Testis (tissue), 3 donors: ENCODE results near the gene RPL28. TPM values are rescaled to one million over a fixed set of nuclear protein-coding genes. Genes with fewer than 3 reads are reported as not detected.

Experiments used
- DNase-seq: peaks from one replicate; pipeline ENCODE4 v3.0.0-alpha.2; 2019
- H3K27ac ChIP-seq, 2 donors: fragments of 200-600 bp; sonication (generic); one replicate each; pipeline ENCODE4 v1.5.1; 2019
- H3K27me3 ChIP-seq: fragments of 200-600 bp; sonication (generic); one replicate; pipeline ENCODE4 v1.5.1; 2019
- H3K36me3 ChIP-seq: fragments of 200-600 bp; sonication (generic); one replicate; pipeline ENCODE4 v1.5.1; 2017; ENCODE audit warnings: low read depth; ENCODE audit errors: missing control alignments
- H3K4me1 ChIP-seq: fragments of 200-600 bp; sonication (generic); one replicate; pipeline ENCODE4 v1.5.1; 2019
- H3K4me3 ChIP-seq, 2 donors: fragments of 200-600 bp; sonication (generic); one replicate each; pipeline ENCODE4 v1.5.1; 2017 to 2019
- H3K9me3 ChIP-seq: fragments of 200-600 bp; sonication (generic); one replicate; pipeline ENCODE4 v1.5.1; 2017
- POLR2A ChIP-seq: fragments of 450-650 bp; IDR thresholded peaks from one replicate; pipeline ENCODE4 v1.6.1; 2017; ENCODE audit warnings: antibody characterized with exemption, mild to moderate bottlenecking, moderate library complexity
- WGBS, 2 donors: methylation state at CpG; one replicate each; pipeline ENCODE4 v1.1.5; 2018; 5-methylcytosine and 5-hydroxymethylcytosine counted together
- intact Hi-C: fragments of 100-400 bp; cut with DNase I; formaldehyde crosslinking; loops from one replicate; pipeline ENCODE4 v1.15.1; 2023; ENCODE audit warnings: low total_unique reads
- polyA plus RNA-seq: library from polyadenylated mRNA; stranded (reverse); fragments of 350-450 nt; fragmentation: Illumina TruSeq; extraction: RNeasy Lipid Tissue Mini Kit (QIAGEN cat#74804); gene quantifications from one replicate; pipeline ENCODE4 v1.2.3, GENCODE V29; 2014; ENCODE audit warnings: low read depth, low replicate concordance; ENCODE audit not compliant: insufficient read depth
- total RNA-seq, 2 donors: library from RNA; depleted of rRNA; stranded (reverse); fragments of >200 nt; gene quantifications; one replicate each; pipeline ENCODE4 v1.2.3, GENCODE V29; 2016
- TF ChIP-seq, protein P1 (sequence below), 3 experiments: fragments of 450-650 bp in 2 of 3; fragments of 200-600 bp in 1 of 3; sonication (generic) in 1 of 3; IDR thresholded peaks; one replicate each; pipeline ENCODE4 v1.5.1; 2016 to 2019; ENCODE audit warnings: antibody characterized with exemption in 3 of 3, mild to moderate bottlenecking in 2 of 3, moderate library complexity in 1 of 3

The RPL28 gene
- total and polyA plus RNA-seq, 3 donors from 2014 or later, result 284 to 1,024 (median 624) TPM

- Histone ChIP-seq H3K27me3 (no peaks in the 10 kb centered on the region), H3K27ac (no peak overlapping the region), H3K4me3 (no peak overlapping the region), H3K36me3 (no peaks in the 10 kb centered on the region), H3K4me1 (peaks cover 15% of the 10 kb centered on the region), H3K9me3 (no peaks in the 10 kb centered on the region)
- intact Hi-C loops, result no loop called here
- DNase-seq, result no peak
- 87 to 88% methylated on average over 17 to 22 of the region's 22 CpGs for WGBS, 2 donors
- no peak for TF ChIP-seq POLR2A
- TF ChIP-seq, protein P1, sequence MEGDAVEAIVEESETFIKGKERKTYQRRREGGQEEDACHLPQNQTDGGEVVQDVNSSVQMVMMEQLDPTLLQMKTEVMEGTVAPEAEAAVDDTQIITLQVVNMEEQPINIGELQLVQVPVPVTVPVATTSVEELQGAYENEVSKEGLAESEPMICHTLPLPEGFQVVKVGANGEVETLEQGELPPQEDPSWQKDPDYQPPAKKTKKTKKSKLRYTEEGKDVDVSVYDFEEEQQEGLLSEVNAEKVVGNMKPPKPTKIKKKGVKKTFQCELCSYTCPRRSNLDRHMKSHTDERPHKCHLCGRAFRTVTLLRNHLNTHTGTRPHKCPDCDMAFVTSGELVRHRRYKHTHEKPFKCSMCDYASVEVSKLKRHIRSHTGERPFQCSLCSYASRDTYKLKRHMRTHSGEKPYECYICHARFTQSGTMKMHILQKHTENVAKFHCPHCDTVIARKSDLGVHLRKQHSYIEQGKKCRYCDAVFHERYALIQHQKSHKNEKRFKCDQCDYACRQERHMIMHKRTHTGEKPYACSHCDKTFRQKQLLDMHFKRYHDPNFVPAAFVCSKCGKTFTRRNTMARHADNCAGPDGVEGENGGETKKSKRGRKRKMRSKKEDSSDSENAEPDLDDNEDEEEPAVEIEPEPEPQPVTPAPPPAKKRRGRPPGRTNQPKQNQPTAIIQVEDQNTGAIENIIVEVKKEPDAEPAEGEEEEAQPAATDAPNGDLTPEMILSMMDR (IDR thresholded peaks at IDR 0.05), result no peak
Observed at GRCh38 chr19:55345101-55345817, 40.5 kb upstream of the RPL28 start.

GRCh38 chr19:55345818-55346724 is 39.7 kb upstream of the RPL28 start:
- Histone ChIP-seq H3K9me3 (no peaks in the 10 kb centered on the region), H3K4me1 (peaks cover 7% of the 10 kb centered on the region), H3K27ac (no peak overlapping the region), H3K4me3 (no peak overlapping the region), H3K36me3 (no peaks in the 10 kb centered on the region), H3K27me3 (no peaks in the 10 kb centered on the region)
- TF ChIP-seq POLR2A, result no peak
- TF ChIP-seq, protein P1 (IDR thresholded peaks at IDR 0.05), result no peak
- intact Hi-C loops, result no loop called here
- 80 to 87% methylated on average over 10 to 43 of the region's 43 CpGs for WGBS, 2 donors
- DNase-seq, result peak; percentile 33

- intact Hi-C loops, result no loop called here
- Histone ChIP-seq H3K9me3 (no peaks in the 10 kb centered on the region), H3K27me3 (no peaks in the 10 kb centered on the region), H3K4me3 (no peak overlapping the region), H3K36me3 (no peaks in the 10 kb centered on the region), H3K27ac (no peak overlapping the region), H3K4me1 (no peaks in the 10 kb centered on the region)
- TF ChIP-seq, protein P1 (IDR thresholded peaks at IDR 0.05), result no peak
- no peak for TF ChIP-seq POLR2A
- WGBS, 2 donors, result 86 to 94% methylated on average over 9 to 32 of the region's 41 CpGs
- DNase-seq, result no peak
Observed at GRCh38 chr19:55346725-55347441, 38.8 kb upstream of the RPL28 start.

DNA sequence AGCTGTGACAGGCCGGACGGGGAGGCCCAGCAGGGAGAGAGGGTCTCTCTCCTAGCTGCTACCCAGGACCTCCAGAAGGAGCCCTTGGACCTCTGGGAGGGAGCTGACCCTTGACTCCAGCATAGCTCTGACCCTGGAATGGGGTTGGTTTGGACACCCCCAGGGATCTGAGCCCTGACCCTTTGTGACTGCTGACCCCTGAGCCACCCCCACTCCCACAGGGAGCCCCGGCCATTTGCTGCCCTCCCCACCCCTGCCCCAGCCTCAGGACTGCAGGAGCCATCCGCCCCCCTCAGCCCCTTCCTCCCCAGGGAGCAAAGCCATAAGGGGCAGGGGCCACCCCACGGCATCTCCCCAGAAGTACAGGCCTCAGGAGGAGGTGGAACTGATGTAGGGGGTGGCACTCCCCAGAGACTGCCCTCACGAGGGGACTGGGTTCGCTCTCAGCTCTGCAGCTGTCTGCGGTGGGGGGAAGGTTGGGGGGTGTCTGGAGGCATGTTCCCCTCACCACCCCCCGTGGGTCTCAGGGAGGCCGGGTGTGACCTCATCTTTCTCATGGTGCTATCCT is 38.2 kb upstream of the RPL28 start:
- DNase-seq, result no peak
- 71 to 86% methylated on average over 4 to 7 of the region's 10 CpGs for WGBS, 2 donors
- intact Hi-C loops, result no loop called here

More for the DNA sequence above, 38.2 kb upstream of the RPL28 start:
- Histone ChIP-seq H3K9me3 (no peaks in the 10 kb centered on the region), H3K4me1 (no peaks in the 10 kb centered on the region), H3K4me3 (no peak overlapping the region), H3K27me3 (no peaks in the 10 kb centered on the region), H3K27ac (no peak overlapping the region), H3K36me3 (no peaks in the 10 kb centered on the region)
- no peak for TF ChIP-seq POLR2A
- TF ChIP-seq, protein P1 (IDR thresholded peaks at IDR 0.05), result no peak
